ENCODE measurements around the gene TIMELESS.
A peak's percentile ranks its signal among the peaks of the same experiment; 100 is the strongest.

TIMELESS gene

DNA sequence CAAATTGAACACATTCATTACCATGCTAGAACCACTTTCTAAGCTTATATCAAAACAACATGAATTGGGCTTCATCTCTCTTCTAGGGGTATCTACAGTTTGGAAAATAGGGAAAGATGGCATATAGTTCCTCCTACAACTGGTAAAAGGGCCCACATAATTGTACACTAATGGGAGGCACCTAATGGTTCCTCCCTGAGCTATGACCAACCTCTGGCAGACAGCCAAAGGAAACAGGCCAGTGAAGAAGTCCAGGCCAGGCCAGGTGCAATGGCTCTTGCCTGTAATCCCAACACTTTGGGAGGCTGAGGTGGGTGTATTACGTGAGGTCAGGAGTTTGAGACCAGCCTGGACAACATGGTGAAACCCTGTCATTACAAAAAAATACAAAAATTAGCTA is 63.4 kb downstream of the TIMELESS start (continued):
- TF ChIP-seq SP3 (tag by site-specific recombination; IDR thresholded peaks at IDR 0.05) (no peak), ZFP69B (tag by site-specific recombination; IDR thresholded peaks at IDR 0.05) (peak; percentile 86)

DNA sequence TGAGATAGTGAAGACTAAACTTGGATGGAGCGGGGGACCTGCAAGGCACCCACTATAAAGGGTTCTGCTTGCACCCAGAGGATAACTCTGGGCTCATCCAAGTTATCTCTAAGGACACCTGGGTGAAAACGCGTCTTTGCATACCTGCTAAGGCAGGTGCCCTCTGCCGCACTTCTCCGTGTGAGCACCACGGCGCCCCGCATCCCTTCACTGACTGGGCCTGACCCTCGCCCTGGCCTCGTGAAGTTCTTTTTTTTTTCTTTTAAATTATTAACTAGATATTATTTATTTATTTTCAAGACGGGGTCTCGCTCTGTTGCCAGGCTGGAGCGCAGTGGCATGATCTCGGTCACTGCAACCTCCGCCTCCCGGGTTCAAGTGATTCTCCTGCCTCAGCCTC is 66.6 kb downstream of the TIMELESS start:
- ChIA-PET POLR2A (interaction anchor here (1.2 kb wide), 1 partner anchor 23 kb away, joined by 5 read pairs; the partner anchor contains the start of gene STAT2), CTCF (interaction anchor here (0.6 kb wide), 1 partner anchor 258 kb away, joined by 3 read pairs; no protein-coding TSS in a partner anchor)
- Histone ChIP-seq H3K9me3 (ENCODE audit: control insufficient read depth, insufficient read depth, low read depth, low read length) (no peaks in the 10 kb centered on the region), H3K27ac (ENCODE audit: extremely low read depth, low read depth, low read length) (no peak overlapping the region), H3K4me3 (ENCODE audit: low read depth, low read length) (no peak overlapping the region), H3K36me3 (ENCODE audit: control insufficient read depth in 2 of 2, insufficient read depth in 1 of 2, low read length in 2 of 2) (no peaks in the 10 kb centered on the region), H3K4me1 (ENCODE audit: control insufficient read depth, insufficient read depth, low read length) (no peaks in the 10 kb centered on the region; the same call in 1 of the 2 replicates)
- TF ChIP-seq ZNF221 (tag by site-specific recombination; IDR thresholded peaks at IDR 0.05; ENCODE audit: borderline replicate concordance): no peak
- TF ChIP-seq ZNF660 (tag by site-specific recombination; IDR thresholded peaks at IDR 0.05): no peak
- TF ChIP-seq, protein P1, sequence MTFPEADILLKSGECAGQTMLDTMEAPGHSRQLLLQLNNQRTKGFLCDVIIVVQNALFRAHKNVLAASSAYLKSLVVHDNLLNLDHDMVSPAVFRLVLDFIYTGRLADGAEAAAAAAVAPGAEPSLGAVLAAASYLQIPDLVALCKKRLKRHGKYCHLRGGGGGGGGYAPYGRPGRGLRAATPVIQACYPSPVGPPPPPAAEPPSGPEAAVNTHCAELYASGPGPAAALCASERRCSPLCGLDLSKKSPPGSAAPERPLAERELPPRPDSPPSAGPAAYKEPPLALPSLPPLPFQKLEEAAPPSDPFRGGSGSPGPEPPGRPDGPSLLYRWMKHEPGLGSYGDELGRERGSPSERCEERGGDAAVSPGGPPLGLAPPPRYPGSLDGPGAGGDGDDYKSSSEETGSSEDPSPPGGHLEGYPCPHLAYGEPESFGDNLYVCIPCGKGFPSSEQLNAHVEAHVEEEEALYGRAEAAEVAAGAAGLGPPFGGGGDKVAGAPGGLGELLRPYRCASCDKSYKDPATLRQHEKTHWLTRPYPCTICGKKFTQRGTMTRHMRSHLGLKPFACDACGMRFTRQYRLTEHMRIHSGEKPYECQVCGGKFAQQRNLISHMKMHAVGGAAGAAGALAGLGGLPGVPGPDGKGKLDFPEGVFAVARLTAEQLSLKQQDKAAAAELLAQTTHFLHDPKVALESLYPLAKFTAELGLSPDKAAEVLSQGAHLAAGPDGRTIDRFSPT (tag by site-specific recombination; IDR thresholded peaks at IDR 0.05): no peak
- TF ChIP-seq ZNF596 (tag by site-specific recombination; IDR thresholded peaks at IDR 0.05): no peak
- no peak for TF ChIP-seq ZBTB48 (tag by site-specific recombination; IDR thresholded peaks at IDR 0.05)
- TF ChIP-seq, protein P2, sequence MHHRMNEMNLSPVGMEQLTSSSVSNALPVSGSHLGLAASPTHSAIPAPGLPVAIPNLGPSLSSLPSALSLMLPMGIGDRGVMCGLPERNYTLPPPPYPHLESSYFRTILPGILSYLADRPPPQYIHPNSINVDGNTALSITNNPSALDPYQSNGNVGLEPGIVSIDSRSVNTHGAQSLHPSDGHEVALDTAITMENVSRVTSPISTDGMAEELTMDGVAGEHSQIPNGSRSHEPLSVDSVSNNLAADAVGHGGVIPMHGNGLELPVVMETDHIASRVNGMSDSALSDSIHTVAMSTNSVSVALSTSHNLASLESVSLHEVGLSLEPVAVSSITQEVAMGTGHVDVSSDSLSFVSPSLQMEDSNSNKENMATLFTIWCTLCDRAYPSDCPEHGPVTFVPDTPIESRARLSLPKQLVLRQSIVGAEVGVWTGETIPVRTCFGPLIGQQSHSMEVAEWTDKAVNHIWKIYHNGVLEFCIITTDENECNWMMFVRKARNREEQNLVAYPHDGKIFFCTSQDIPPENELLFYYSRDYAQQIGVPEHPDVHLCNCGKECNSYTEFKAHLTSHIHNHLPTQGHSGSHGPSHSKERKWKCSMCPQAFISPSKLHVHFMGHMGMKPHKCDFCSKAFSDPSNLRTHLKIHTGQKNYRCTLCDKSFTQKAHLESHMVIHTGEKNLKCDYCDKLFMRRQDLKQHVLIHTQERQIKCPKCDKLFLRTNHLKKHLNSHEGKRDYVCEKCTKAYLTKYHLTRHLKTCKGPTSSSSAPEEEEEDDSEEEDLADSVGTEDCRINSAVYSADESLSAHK (tag by site-specific recombination; IDR thresholded peaks at IDR 0.05): no peak
- no peak for TF ChIP-seq ZNF707 (tag by site-specific recombination; IDR thresholded peaks at IDR 0.05)
- no peak for TF ChIP-seq ZNF555 (tag by site-specific recombination; conservative IDR thresholded peaks at IDR 0.05)
- no peak for TF ChIP-seq GLI4 (tag by site-specific recombination; IDR thresholded peaks at IDR 0.05)
- no peak for TF ChIP-seq WT1 (tag by site-specific recombination; IDR thresholded peaks at IDR 0.05)
- TF ChIP-seq ZNF23 (tag by site-specific recombination; IDR thresholded peaks at IDR 0.05; ENCODE audit: borderline replicate concordance): no peak

DNA sequence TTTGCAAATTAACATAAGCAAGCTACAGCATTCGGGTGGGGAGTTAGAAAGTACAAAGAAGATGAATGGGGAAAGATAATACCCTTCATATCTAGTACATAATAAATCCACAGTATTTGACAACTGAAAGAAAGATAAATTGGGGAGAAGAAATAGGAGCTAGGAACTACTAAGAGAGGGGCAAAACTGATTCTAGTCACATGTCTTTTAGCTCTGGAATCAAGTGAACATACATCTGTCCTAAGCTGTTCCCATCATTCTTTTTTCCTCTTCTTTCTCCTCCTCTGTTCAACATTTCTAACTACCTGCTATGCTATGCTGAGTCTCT is 71.3 kb downstream of the TIMELESS start:
- Histone ChIP-seq H3K9me3 (ENCODE audit: control insufficient read depth, insufficient read depth, low read depth, low read length) (no peaks in the 10 kb centered on the region), H3K36me3 (ENCODE audit: control insufficient read depth in 2 of 2, insufficient read depth in 1 of 2, low read length in 2 of 2) (no peaks in the 10 kb centered on the region), H3K4me3 (ENCODE audit: low read depth, low read length) (no peak overlapping the region), H3K4me1 (ENCODE audit: control insufficient read depth, insufficient read depth, low read length) (no peaks in the 10 kb centered on the region), H3K27ac (ENCODE audit: extremely low read depth, low read depth, low read length) (no peak overlapping the region)
- ChIA-PET POLR2A (interaction anchor here (0.7 to 1.0 kb wide), 2 partner anchors 18 to 89 kb away, joined by 3 to 6 read pairs; partner anchors contain the start of gene STAT2), CTCF (interaction anchor here (0.9 to 1.9 kb wide), 4 partner anchors 17 to 86 kb away, joined by 3 to 10 read pairs (median 4); no protein-coding TSS in a partner anchor)
- no peak for TF ChIP-seq ZNF16 (tag by site-specific recombination; IDR thresholded peaks at IDR 0.05; ENCODE audit: low read depth)
- TF ChIP-seq GLI2 (tag by site-specific recombination; IDR thresholded peaks at IDR 0.05; ENCODE audit: borderline replicate concordance, low read depth): no peak

DNA sequence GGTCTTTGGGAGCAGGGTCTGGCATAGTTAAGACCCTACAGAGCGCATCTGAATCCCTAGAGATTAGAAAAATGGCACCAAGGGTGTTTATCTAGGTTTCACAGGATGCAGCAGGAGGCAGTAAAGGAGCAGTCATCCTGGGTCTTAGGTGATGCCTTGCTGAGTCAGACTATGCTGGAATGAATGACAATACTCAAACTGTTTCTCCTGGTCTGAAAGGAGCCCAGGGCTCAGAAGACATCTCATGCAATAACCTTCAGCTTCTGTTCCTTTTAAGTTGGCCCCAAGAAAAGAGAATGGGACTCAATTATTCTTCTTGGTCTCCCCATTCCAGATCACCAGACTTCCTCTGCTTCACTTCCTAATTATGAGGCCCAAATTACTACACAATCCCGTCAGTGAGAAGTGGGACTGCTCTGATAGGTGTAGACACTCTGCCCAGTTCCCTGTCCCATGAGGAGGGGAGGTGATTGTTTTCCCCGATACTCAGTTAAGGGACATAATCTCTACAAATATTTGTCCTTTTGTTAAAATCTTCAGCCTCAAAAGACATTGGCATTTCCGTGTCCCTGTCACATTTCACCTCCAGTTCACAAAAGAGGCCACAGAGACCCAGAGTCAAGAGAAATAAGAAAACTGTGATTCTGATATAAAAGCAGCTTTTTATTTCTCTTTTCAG is 71.8 kb downstream of the TIMELESS start:
- ChIA-PET POLR2A (interaction anchor here (1.0 kb wide), 1 partner anchor 18 kb away, joined by 3 read pairs; the partner anchor contains the start of gene STAT2), CTCF (interaction anchor here (0.9 to 1.9 kb wide), 4 partner anchors 16 to 86 kb away, joined by 3 to 10 read pairs (median 4); no protein-coding TSS in a partner anchor)
- no peak overlapping the region for H3K27ac ChIP-seq (ENCODE audit: extremely low read depth, low read depth, low read length)

More for the DNA sequence above, 71.8 kb downstream of the TIMELESS start:
- Histone ChIP-seq H3K36me3 (ENCODE audit: control insufficient read depth in 2 of 2, insufficient read depth in 1 of 2, low read length in 2 of 2) (no peaks in the 10 kb centered on the region), H3K9me3 (ENCODE audit: control insufficient read depth, insufficient read depth, low read depth, low read length) (no peaks in the 10 kb centered on the region), H3K4me1 (ENCODE audit: control insufficient read depth, insufficient read depth, low read length) (no peaks in the 10 kb centered on the region), H3K4me3 (ENCODE audit: low read depth, low read length) (no peak overlapping the region)
- TF ChIP-seq FEZF1 (tag by site-specific recombination; IDR thresholded peaks at IDR 0.05) (peak; percentile 71), TCF7L2 (IDR thresholded peaks at IDR 0.05; ENCODE audit: borderline replicate concordance, low read depth, low read length) (no peak), ZBTB17 (tag by site-specific recombination; IDR thresholded peaks at IDR 0.05) (peak; percentile 50), ZNF654 (tag by site-specific recombination; IDR thresholded peaks at IDR 0.05; ENCODE audit: low read depth) (peak; percentile 36)
